Transverse colon (tissue), 4 donors: ENCODE data around the gene KCNT2.

ENCODE experiments used
- CTCF ChIP-seq, 5 experiments: fragments of 200-600 bp in 3 of 5; fragments of 450-650 bp in 2 of 5; sonication (generic) in 3 of 5; IDR thresholded peaks; 1 replicate in 2 of 5; 2 replicates in 3 of 5; pipeline ENCODE4 v1.5.1; 2016 to 2017; ENCODE audit warnings: antibody characterized with exemption in 5 of 5, inconsistent platforms in 3 of 5, mild to moderate bottlenecking in 2 of 5, moderate library complexity in 1 of 5
- EP300 ChIP-seq: sonication (generic); formaldehyde crosslinking; IDR thresholded peaks from one replicate; pipeline ENCODE4 v1.6.1; 2017; ENCODE audit warnings: antibody characterized with exemption, low read depth
- POLR2A ChIP-seq: fragments of 450-650 bp; IDR thresholded peaks from one replicate; pipeline ENCODE4 v1.6.1; 2016; ENCODE audit warnings: antibody characterized with exemption, mild to moderate bottlenecking, moderate library complexity
- POLR2AphosphoS5 ChIP-seq, 3 donors: sonication (generic); formaldehyde crosslinking; IDR thresholded peaks; one replicate each; pipeline ENCODE4 v1.6.1; 2016; ENCODE audit warnings: antibody characterized with exemption in 3 of 3

DNA sequence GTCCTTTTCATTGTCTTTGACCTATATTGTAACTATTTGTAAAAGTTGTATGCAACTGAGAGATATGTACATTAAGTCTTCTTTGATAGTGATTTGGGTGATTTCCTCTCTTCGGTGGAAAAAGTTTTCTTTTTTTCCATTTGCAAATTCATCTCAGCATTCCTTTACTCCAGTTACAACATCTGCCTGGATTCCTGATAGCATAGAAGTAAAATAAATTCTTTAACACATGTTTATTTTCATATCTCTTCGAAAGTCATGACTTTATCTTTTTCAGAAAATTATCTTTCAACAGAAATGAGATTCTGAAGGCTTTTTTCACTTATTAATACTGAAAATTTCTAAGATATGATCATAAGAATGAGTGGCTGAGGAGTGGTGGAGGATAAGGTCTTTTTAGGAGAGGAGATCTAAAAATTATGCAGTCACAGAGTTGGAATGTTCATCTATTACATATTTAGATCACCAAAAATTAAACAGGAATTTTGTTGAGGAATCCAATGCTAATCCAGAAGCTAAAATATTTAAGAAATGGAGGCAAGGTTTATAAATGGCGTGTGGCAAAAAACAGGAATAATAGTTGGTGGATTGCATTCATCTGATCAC is 400.5 kb downstream of the KCNT2 start:
- TF ChIP-seq POLR2A, result no peak
- TF ChIP-seq CTCF (IDR thresholded peaks at IDR 0.05), result no peak
- no peak for TF ChIP-seq POLR2AphosphoS5 (IDR thresholded peaks at IDR 0.05)
- no peak for TF ChIP-seq EP300
